WTC11 (cell line): ENCODE measurements around the gene C1orf226. TPM values are rescaled to one million over a fixed set of nuclear protein-coding genes. Genes with fewer than 3 reads are reported as not detected.

Experiments
- ATAC-seq: fragments of 200-7000 bp; cut with Tn5 transposase; 2 replicates; pipeline ENCODE4 v1.10.0; 2021; ENCODE audit warnings: mild to moderate bottlenecking, moderate library complexity
- CTCF ChIA-PET: fragments of 300-600 bp; sonication (Branson Sonifier 250); formaldehyde crosslinking; loops from one replicate; lab custom pipeline; 2021; ENCODE audit warnings: antibody characterized with exemption; lab: Charles Lee
- POLR2A ChIA-PET: fragments of 350-600 bp; sonication (Branson Sonifier 250); formaldehyde crosslinking; loops from one replicate; lab custom pipeline; 2021; ENCODE audit warnings: antibody characterized with exemption; lab: Charles Lee
- DNase-seq: peaks from one replicate; pipeline ENCODE4 v3.0.0; 2021; ENCODE audit warnings: low spot score
- H3K27ac Mint-ChIP-seq: 2 replicates; pipeline ENCODE4 v1.8.0; 2021; ENCODE audit warnings: mixed read lengths
- H3K27me3 Mint-ChIP-seq: 2 replicates; pipeline ENCODE4 v1.8.0; 2021; ENCODE audit warnings: low read depth, mild to moderate bottlenecking, moderate library complexity, mixed read lengths
- H3K36me3 Mint-ChIP-seq: 2 replicates; pipeline ENCODE4 v1.8.0; 2021; ENCODE audit warnings: mixed read lengths
- H3K4me1 Mint-ChIP-seq: 2 replicates; pipeline ENCODE4 v1.8.0; 2022; ENCODE audit warnings: mixed read lengths
- H3K4me3 Mint-ChIP-seq: 2 replicates; pipeline ENCODE4 v1.8.0; 2021; ENCODE audit warnings: mild to moderate bottlenecking, moderate library complexity, mixed read lengths
- H3K9me3 Mint-ChIP-seq: 2 replicates; pipeline ENCODE4 v1.8.0; 2021; ENCODE audit warnings: mixed read lengths
- AR ChIP-seq: fragments of 250-450 bp; sonication (Bioruptor Pico); IDR thresholded peaks from 2 replicates; pipeline ENCODE4 v1.9.0; 2021; ENCODE audit warnings: mild to moderate bottlenecking
- CBFB ChIP-seq: sonication (generic); formaldehyde crosslinking; IDR thresholded peaks from 2 replicates; pipeline ENCODE4 v1.8.1; 2022; ENCODE audit warnings: mild to moderate bottlenecking, low read depth, missing genetic modification reagents
- CTCF ChIP-seq: fragments of 200-600 bp; IDR thresholded peaks from 2 replicates; pipeline ENCODE4 v1.8.0; 2022; ENCODE audit warnings: antibody characterized with exemption
- ESRRA ChIP-seq: sonication (generic); formaldehyde crosslinking; IDR thresholded peaks from 2 replicates; pipeline ENCODE4 v1.8.1; 2022; ENCODE audit warnings: mild to moderate bottlenecking, missing genetic modification reagents, borderline replicate concordance
- GABPB1 ChIP-seq: sonication (generic); formaldehyde crosslinking; IDR thresholded peaks from 2 replicates; pipeline ENCODE4 v1.8.1; 2023; ENCODE audit warnings: mild to moderate bottlenecking, missing genetic modification reagents
- HMGA2 ChIP-seq: fragments of 250-450 bp; sonication (Bioruptor Pico); IDR thresholded peaks from 2 replicates; pipeline ENCODE4 v1.4.0; 2021; ENCODE audit warnings: mild to moderate bottlenecking, moderate library complexity
- HMGXB4 ChIP-seq: sonication (generic); formaldehyde crosslinking; IDR thresholded peaks from 2 replicates; pipeline ENCODE4 v1.8.1; 2023; ENCODE audit warnings: mild to moderate bottlenecking, moderate library complexity, missing genetic modification reagents
- IRF2 ChIP-seq: sonication (generic); formaldehyde crosslinking; IDR thresholded peaks from 2 replicates; pipeline ENCODE4 v1.8.0; 2022; ENCODE audit warnings: low read depth, missing genetic modification reagents, borderline replicate concordance
- KAT7 ChIP-seq: sonication (generic); formaldehyde crosslinking; IDR thresholded peaks from 2 replicates; pipeline ENCODE4 v1.8.1; 2023; ENCODE audit warnings: missing genetic modification reagents, mild to moderate bottlenecking, borderline replicate concordance
- PRDM15 ChIP-seq: sonication (generic); formaldehyde crosslinking; IDR thresholded peaks from 2 replicates; pipeline ENCODE4 v1.8.0; 2022; ENCODE audit warnings: missing genetic modification reagents
- PREB ChIP-seq: sonication (generic); formaldehyde crosslinking; IDR thresholded peaks from 2 replicates; pipeline ENCODE4 v1.8.1; 2022; ENCODE audit warnings: mild to moderate bottlenecking, missing genetic modification reagents, moderate library complexity, borderline replicate concordance
- SMAD4 ChIP-seq: sonication (generic); formaldehyde crosslinking; IDR thresholded peaks from 2 replicates; pipeline ENCODE4 v1.8.0; 2022; ENCODE audit warnings: mild to moderate bottlenecking, missing genetic modification reagents
- SOX15 ChIP-seq: fragments of 250-450 bp; sonication (Bioruptor Pico); IDR thresholded peaks from 2 replicates; pipeline ENCODE4 v1.9.0; 2021; ENCODE audit warnings: mild to moderate bottlenecking
- ZMAT4 ChIP-seq: fragments of 250-450 bp; sonication (Bioruptor Pico); IDR thresholded peaks from 2 replicates; pipeline ENCODE4 v1.9.0; 2021; ENCODE audit warnings: mild to moderate bottlenecking
- ZNF263 ChIP-seq: sonication (generic); formaldehyde crosslinking; IDR thresholded peaks from 2 replicates; pipeline ENCODE4 v1.8.1; 2022; ENCODE audit warnings: low read depth, mild to moderate bottlenecking, moderate library complexity, missing genetic modification reagents
- ZNF281 ChIP-seq: sonication (generic); formaldehyde crosslinking; IDR thresholded peaks from 2 replicates; pipeline ENCODE4 v1.8.0; 2023; ENCODE audit warnings: mild to moderate bottlenecking, missing genetic modification reagents
- ZNF396 ChIP-seq: fragments of 250-450 bp; sonication (Bioruptor Pico); IDR thresholded peaks from 2 replicates; pipeline ENCODE4 v1.8.0; 2021; ENCODE audit warnings: mild to moderate bottlenecking, moderate library complexity, borderline replicate concordance
- ZSCAN18 ChIP-seq: fragments of 250-450 bp; sonication (Bioruptor Pico); IDR thresholded peaks from 2 replicates; pipeline ENCODE4 v2.1.2; 2022; ENCODE audit warnings: mild to moderate bottlenecking, moderate library complexity
- total RNA-seq: library from RNA; stranded (reverse); gene quantifications from 3 replicates; pipeline ENCODE4 v1.2.3, GENCODE V29; 2021

Gene C1orf226
- total RNA-seq, 1 experiment from 2014 or later, result 21.4 TPM

- TF ChIP-seq PREB (CRISPR knock-in tag) (no peak), IRF2 (CRISPR knock-in tag) (no peak), PRDM15 (CRISPR knock-in tag) (no peak), ZMAT4 (CRISPR knock-in tag) (no peak), ZNF263 (CRISPR knock-in tag) (no peak), CBFB (CRISPR knock-in tag) (no peak), CTCF (no peak), AR (CRISPR knock-in tag) (no peak), ESRRA (CRISPR knock-in tag) (no peak), HMGXB4 (CRISPR knock-in tag) (no peak), HMGA2 (no peak)
Measured at GRCh38 chr1:162385280-162385623, 3.7 kb downstream of the C1orf226 start (continued).

GRCh38 chr1:162385702-162386101, 4.2 kb downstream of the C1orf226 start:
- ATAC-seq (no peak), DNase-seq (no peak)
- POLR2A ChIA-PET, result no interaction called here
- H3K36me3 Mint-ChIP-seq, result peaks cover 23% of the 10 kb centered on the region
- CTCF ChIA-PET, result interaction anchor here (1.0 to 1.4 kb wide), 3 partner anchors 28 to 330 kb away, joined by 3 to 6 read pairs (median 3); no protein-coding TSS in a partner anchor
- H3K27me3 Mint-ChIP-seq, result no peaks in the 10 kb centered on the region
- H3K9me3 Mint-ChIP-seq, result no peaks in the 10 kb centered on the region
- H3K27ac Mint-ChIP-seq, result no peak overlapping the region
- H3K4me3 Mint-ChIP-seq, result no peak overlapping the region
- H3K4me1 Mint-ChIP-seq, result peaks cover 20% of the 10 kb centered on the region; the same call in 1 of the 2 replicates
- TF ChIP-seq KAT7 (CRISPR knock-in tag), result no peak
- TF ChIP-seq SOX15 (CRISPR knock-in tag), result no peak
- TF ChIP-seq SMAD4 (CRISPR knock-in tag), result no peak
- no peak for TF ChIP-seq ZNF396 (CRISPR knock-in tag)
- no peak for TF ChIP-seq ZNF281 (CRISPR knock-in tag)
- no peak for TF ChIP-seq GABPB1 (CRISPR knock-in tag)
- TF ChIP-seq IRF2 (CRISPR knock-in tag), result no peak
- no peak for TF ChIP-seq ZSCAN18 (CRISPR knock-in tag)
